HG03457 (cell line): ENCODE results near the gene A1CF.

ENCODE experiments used
- ATAC-seq: cut with Tn5 transposase; IDR thresholded peaks from one replicate; pipeline ENCODE4 v1.9.1; 2021; ENCODE audit warnings: moderate number of reproducible peaks; ENCODE audit not compliant: unreplicated experiment

A1CF gene

DNA sequence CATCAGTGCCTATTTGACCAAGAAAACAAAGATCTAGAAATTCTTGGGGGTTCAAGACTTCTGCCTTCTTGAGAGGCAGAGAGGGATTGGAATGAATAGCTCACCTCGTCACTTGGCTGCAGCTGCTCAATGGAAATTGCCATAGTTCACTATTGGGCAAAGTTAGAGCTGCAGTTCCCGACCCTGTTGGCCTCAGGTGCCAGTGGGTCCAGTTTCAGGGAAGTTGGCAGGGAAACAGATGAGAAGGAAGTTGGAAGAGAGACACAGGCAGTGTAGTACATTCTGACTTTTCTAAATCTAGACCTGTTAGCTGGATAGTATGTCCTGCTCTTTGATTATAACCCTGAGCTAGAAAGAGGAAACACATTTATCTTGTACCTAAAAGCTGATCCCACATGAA lies 19.1 kb downstream of the A1CF start:
- ATAC-seq = no peak

DNA sequence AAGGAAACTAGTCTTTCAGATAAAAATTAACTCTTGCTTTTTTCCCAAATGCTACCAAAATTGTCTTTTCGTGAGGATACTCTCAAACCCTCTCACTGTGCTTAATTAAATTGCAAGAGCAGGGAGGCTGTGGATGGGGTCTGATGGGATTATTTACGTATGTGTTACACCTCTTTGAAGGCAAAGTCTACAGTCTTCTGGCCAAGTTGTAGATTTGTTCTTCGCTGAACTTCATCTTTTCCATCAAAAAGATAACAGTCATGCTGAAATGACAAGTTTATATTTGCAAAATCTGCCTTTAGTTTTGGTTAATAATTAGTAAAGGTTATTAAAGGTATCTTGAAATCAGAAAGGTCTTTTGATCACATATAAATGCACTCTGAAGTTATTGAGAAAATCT lies 22.7 kb downstream of the A1CF start:
- ATAC-seq = no peak

DNA sequence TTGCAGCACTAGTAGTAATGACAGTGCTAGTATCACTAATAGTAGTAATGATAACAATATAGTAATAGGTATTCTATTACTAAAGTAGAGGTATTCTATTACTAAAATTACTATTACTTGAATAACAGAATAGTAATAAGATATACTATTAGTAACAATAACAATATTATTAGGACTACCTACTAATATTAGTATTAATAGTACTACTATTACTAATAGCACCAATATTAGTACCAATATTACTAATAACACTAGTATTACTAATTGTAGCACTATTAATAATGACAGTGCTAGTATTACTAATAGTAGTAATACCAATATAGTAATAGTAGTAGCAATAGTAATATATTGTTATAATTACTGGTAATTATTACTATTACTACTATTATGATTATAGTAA lies 24.1 kb downstream of the A1CF start:
- ATAC-seq = no peak

DNA sequence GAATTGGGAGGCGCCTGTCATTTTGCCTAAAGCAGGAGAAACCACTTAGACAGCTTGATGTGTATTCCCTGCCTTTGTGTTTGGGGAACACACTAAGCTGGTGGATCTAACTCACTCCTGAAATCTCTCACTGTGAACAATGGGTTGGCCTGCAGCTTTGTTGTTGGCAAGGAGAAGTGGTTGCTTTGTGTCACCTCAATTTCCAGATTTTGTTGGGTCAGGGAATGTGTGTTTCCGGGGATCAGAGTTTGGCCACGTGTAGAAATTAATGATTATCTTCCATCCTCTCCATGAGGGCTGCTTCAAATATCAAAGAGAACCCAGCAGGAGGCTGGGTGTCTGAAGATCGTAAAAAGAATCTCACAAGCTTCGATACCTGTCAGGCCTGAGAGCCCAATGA lies 27.8 kb downstream of the A1CF start:
- ATAC-seq = no peak

DNA sequence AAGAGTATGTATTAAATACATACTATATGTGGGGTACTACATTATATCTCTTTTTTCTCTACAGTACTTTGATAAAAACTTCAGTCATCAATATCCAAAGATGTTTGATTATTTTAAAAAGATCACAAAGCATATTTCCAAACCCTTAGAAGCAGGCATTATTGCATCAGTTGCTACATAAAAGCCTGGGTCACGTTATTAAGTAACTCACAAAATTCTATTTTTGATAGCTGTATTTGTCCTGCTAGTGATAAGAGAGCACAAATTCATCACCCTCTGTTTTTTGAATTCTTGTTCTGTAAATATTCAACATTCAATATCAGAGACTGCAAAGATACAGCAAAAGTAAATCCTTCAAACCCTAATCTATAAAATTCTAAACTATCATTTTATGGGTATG lies 30.0 kb downstream of the A1CF start:
- ATAC-seq = no peak

GRCh38 chr10:50855015-50855414 lies 30.4 kb downstream of the A1CF start:
- ATAC-seq = no peak

GRCh38 chr10:50853557-50853956 lies 31.9 kb downstream of the A1CF start:
- no peak for ATAC-seq

DNA sequence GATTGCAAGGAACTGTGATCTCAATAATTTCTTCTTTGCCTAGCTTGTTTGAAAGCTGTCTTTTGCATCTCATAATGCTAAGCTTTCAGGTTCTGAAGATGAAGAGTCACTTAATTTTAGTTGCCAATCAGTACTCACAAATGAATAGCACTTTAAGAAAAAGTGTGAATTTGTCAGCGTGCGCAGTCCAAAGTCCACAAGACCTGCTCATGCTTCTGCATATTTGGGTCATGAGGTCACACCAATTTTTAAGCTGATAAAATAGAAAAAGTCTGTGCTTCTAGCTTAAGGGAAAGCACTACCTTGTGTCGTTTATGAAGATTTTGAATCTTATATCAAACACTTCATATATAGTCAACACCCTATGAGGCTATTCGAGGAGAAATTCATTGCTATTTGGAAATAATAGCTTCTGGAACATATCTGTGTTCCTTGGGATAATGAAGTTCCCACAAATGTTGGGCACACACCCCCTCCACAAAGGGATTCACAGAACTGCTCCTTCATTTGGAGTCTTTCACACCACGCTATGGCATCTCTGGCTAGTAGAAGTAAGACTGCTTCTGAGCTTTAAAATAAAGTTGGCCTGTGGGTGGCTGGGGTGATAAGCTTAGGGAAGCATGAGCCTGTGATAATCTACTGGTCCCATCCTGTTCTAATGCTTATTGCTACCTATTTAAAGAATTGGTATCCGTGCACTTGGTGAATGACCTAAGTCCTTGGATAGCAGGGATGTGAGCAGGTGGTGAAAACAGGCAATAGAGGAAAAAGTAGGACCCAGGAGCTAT lies 33.3 kb downstream of the A1CF start:
- no peak for ATAC-seq

GRCh38 chr10:50850578-50851230 lies 34.7 kb downstream of the A1CF start:
- ATAC-seq = no peak

- ATAC-seq = no peak
Observed at GRCh38 chr10:50846753-50847152, 38.7 kb downstream of the A1CF start.

DNA sequence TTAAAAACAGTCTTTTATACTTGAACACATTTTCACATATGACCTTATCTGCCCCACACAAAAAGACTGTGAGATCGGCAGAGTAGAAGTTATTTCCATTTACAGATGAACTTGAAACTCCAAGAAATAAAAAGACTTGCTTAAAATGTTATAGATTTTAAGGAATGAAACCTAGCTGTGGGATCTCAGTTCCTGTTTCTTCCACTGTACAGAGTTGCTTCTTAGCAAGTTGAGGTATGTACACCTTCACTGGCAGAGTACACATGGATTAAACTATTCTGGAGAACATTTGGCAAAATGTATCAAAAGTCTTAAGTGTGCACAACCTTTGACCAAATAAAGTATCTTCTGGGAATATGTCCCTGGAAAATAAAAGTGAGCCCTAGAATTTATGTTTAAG lies 48.3 kb downstream of the A1CF start:
- no peak for ATAC-seq

- no peak for ATAC-seq
Observed at GRCh38 chr10:50832171-50832751, 53.2 kb downstream of the A1CF start.

DNA sequence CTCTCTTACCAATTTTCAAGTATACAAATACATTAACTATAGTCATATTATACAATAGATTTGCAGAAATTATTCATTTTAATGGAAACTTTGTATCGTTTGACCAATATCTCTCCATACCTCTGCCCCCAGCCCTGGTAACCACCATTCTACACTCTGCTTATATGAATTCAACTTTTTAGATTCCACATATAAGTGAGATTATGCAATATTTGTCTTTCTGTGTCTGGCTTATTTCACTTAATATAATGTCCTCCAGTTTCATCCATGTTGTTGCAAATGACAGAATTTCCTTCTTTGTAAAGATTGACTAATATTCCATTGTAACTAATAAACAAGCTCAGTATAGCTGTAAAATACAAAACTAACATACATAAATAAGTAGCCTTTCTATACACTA lies 55.4 kb downstream of the A1CF start:
- no peak for ATAC-seq

DNA sequence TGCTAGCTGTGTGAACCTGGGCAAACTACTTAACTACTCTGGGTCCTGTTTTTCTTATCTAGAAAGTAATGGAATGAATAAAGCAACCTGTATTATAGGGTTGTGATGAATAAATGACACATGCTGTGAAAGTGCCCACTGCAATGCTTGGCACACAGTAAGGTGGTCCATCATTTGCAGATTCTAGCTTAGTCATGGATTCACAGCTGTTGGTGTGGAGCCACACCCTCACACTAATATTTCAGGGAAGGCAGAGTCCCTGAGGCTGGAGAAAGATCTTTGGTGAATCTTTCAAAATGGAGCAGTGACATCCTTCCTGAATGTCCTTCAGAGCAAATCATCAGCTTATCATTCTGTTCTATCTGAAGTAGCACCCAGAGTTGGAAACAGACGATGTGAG lies 60.6 kb downstream of the A1CF start:
- no peak for ATAC-seq

DNA sequence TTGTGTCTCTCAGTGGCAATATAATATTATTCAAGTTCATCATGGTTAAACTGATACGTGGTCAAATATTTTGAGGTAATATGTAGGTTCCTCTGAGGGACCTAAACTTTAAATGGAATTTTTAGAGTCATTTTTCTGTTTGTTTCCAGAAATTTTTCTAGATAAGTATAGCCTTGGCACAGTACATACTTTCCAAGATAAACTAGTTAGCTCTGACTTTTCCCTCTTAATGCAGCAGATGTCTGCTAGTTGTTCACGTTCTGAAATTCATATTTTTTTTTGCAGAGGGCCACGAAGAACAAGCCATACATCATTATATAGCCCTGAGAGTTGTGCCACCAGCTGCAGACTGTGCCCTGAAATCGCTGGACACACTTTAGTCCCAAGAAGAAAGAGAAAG lies 61.6 kb downstream of the A1CF start:
- no peak for ATAC-seq

DNA sequence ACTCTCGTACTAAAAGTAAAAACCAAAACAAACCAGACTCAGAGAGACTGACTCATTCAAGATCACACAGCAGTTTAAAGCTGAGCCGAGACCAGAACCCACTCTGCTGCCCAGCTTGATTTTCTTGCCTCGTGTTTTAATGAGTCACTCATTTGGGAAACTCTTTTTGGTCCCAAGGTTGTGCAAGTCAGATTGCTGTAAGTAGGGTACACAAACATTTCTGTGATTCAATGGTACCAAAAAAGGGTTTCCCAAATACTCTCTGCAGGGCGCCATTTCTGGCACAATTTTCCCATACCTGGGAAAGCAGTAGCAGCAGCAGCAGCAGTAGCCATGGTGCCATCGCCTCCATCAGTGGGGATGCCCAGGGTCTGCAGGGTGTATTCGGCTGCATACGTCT lies 75.8 kb downstream of the A1CF start:
- ATAC-seq = no peak

GRCh38 chr10:50807851-50808776 lies 77.3 kb downstream of the A1CF start:
- no peak for ATAC-seq

DNA sequence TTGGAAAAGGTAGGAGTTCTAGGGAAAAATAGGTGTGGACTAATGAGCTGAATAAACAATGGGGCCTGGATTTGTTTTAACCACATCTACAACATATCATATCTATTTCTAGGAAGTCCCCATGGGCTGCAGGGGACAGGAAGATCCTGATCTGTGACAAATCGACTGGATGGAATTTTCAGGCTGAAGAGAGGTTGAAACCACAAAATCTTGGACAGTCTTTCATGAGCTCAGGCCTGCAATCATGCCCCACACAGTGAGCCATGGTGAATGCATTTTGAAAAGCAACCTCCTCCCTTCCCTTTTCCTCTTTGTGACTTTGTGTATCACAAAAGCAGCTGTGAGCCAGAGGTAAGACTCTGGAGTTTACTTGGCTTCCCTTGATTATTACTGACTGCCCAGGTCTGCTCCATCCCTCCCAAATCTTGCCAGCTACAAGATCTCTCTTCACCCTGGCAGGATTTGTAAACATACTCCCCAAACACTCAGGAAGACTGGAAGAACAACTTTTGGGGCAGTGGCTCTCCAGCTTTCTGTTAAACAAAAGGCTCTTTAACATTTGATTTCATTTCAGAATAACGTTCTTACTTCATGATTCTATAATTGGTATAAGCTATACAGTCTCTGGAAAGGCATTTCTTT lies 79.3 kb downstream of the A1CF start:
- no peak for ATAC-seq

DNA sequence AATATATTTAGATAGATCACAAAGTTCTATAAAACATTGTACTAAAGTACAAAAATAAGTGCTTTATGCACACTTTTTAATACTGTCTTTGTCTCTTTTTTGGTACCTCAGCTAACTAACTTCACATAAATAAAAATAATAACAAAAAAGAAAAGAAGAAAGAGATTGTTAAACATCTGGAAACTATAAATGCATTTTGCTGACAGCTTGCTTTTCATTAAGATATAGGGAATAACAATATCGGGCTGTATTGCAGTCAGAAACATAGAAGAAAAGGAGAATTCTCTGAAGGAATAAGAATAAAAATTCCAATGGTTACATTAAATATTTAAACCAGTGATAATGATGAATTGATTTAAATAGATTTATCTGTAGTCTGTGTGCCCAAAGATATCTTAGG lies 85.8 kb downstream of the A1CF start:
- no peak for ATAC-seq

- no peak for ATAC-seq
Observed at GRCh38 chr10:50798297-50798696, 87.1 kb downstream of the A1CF start.

GRCh38 chr10:50796693-50797092 lies 88.7 kb downstream of the A1CF start:
- no peak for ATAC-seq
